HepG2 (cell line): ENCODE results near the gene CRNKL1. TPM values are rescaled to one million over a fixed set of nuclear protein-coding genes. Genes with fewer than 3 reads are reported as not detected.

ENCODE experiments used
- ATM ChIP-seq: fragments of 450-650 bp; IDR thresholded peaks from 2 replicates; pipeline ENCODE4 v1.7.1; 2017; ENCODE audit warnings: mild to moderate bottlenecking, borderline replicate concordance
- BHLHE40 ChIP-seq: IDR thresholded peaks from 2 replicates; pipeline ENCODE4 v1.6.1; 2011; ENCODE audit warnings: low read length, improper control_type of control experiment
- CHD2 ChIP-seq: IDR thresholded peaks from 2 replicates; pipeline ENCODE4 v1.6.1; 2011; ENCODE audit warnings: low read depth, low read length, improper control_type of control experiment
- FIP1L1 ChIP-seq: fragments of 200-400 bp; formaldehyde crosslinking; IDR thresholded peaks from 2 replicates; pipeline ENCODE4 v1.6.1; 2018; ENCODE audit warnings: low read depth, mild to moderate bottlenecking, low read length, moderate library complexity, borderline replicate concordance; ENCODE audit not compliant: insufficient read depth
- GFI1 ChIP-seq: sonication (generic); formaldehyde crosslinking; IDR thresholded peaks from 2 replicates; pipeline ENCODE4 v1.5.0; 2020; ENCODE audit warnings: missing genetic modification reagents, mild to moderate bottlenecking, borderline replicate concordance
- NONO ChIP-seq, 2 experiments: fragments of 450-650 bp in 1 of 2; sonication (generic) in 1 of 2; formaldehyde crosslinking in 1 of 2; IDR thresholded peaks in 1 of 2; conservative IDR thresholded peaks in 1 of 2; 2 replicates each; pipeline versions ENCODE4 v1.6.1 to v1.8.0; 2017 to 2022; ENCODE audit warnings: mild to moderate bottlenecking in 1 of 2, missing genetic modification reagents in 1 of 2, moderate library complexity in 1 of 2
- NPAS2 ChIP-seq: sonication (generic); formaldehyde crosslinking; IDR thresholded peaks from 2 replicates; pipeline ENCODE4 v1.8.0; 2022; ENCODE audit warnings: mild to moderate bottlenecking, missing genetic modification reagents, borderline replicate concordance
- PITX1 ChIP-seq: sonication (generic); formaldehyde crosslinking; IDR thresholded peaks from 2 replicates; pipeline ENCODE4 v1.5.1; 2020; ENCODE audit warnings: mild to moderate bottlenecking, missing genetic modification reagents
- PLSCR1 ChIP-seq: sonication (generic); formaldehyde crosslinking; IDR thresholded peaks from 2 replicates; pipeline ENCODE4 v1.5.0; 2020; ENCODE audit warnings: missing genetic modification reagents, mild to moderate bottlenecking, borderline replicate concordance
- RBAK ChIP-seq: sonication (generic); formaldehyde crosslinking; IDR thresholded peaks from 2 replicates; pipeline ENCODE4 v1.5.1; 2020; ENCODE audit warnings: mild to moderate bottlenecking, missing genetic modification reagents
- RFX5 ChIP-seq: IDR thresholded peaks from 2 replicates; pipeline ENCODE4 v1.6.1; 2011; ENCODE audit warnings: low read depth, low read length, improper control_type of control experiment
- SMAD9 ChIP-seq: sonication (generic); formaldehyde crosslinking; IDR thresholded peaks from 2 replicates; pipeline ENCODE4 v1.5.1; 2020; ENCODE audit warnings: mild to moderate bottlenecking, missing genetic modification reagents
- ZMYM4 ChIP-seq: sonication (generic); formaldehyde crosslinking; IDR thresholded peaks from 2 replicates; pipeline ENCODE4 v1.8.1; 2023; ENCODE audit warnings: mild to moderate bottlenecking, missing genetic modification reagents
- ZNF136 ChIP-seq: sonication (generic); formaldehyde crosslinking; IDR thresholded peaks from 2 replicates; pipeline ENCODE4 v1.8.1; 2022; ENCODE audit warnings: low read depth, mild to moderate bottlenecking, moderate library complexity, missing genetic modification reagents
- ZNF282 ChIP-seq: fragments of 450-650 bp; IDR thresholded peaks from 2 replicates; pipeline ENCODE4 v1.6.1; 2018; ENCODE audit not compliant: partially characterized antibody
- ZNF431 ChIP-seq: sonication (generic); formaldehyde crosslinking; IDR thresholded peaks from 2 replicates; pipeline ENCODE4 v1.9.0; 2022; ENCODE audit warnings: missing genetic modification reagents, low read depth, mild to moderate bottlenecking, borderline replicate concordance
- ZNF605 ChIP-seq: sonication (generic); formaldehyde crosslinking; IDR thresholded peaks from 2 replicates; pipeline ENCODE4 v1.8.0; 2022; ENCODE audit warnings: mild to moderate bottlenecking, missing genetic modification reagents
- ZNF703 ChIP-seq: sonication (generic); formaldehyde crosslinking; IDR thresholded peaks from 2 replicates; pipeline ENCODE4 v1.5.1; 2020; ENCODE audit warnings: missing genetic modification reagents, mild to moderate bottlenecking, moderate library complexity, borderline replicate concordance
- ZNF879 ChIP-seq: sonication (generic); formaldehyde crosslinking; IDR thresholded peaks from 2 replicates; pipeline ENCODE4 v1.8.1; 2023; ENCODE audit warnings: missing genetic modification reagents
- ZSCAN25 ChIP-seq: sonication (generic); formaldehyde crosslinking; IDR thresholded peaks from 2 replicates; pipeline ENCODE4 v1.8.0; 2022; ENCODE audit warnings: mild to moderate bottlenecking, missing genetic modification reagents
- polyA plus RNA-seq, 8 experiments: library from polyadenylated mRNA; depleted of rRNA in 3 of 8; stranded (reverse) in 7 of 8; unstranded in 1 of 8; fragments of >200 nt; fragmentation: Illumina TruSeq in 4 of 8; extraction: Trizol in 4 of 8; gene quantifications; 2 replicates each; pipeline versions ENCODE4 v1.2.1 to v1.2.3, GENCODE V29; 2011 to 2016; ENCODE audit warnings: low read depth in 4 of 8, missing spikeins in 1 of 8, mixed read lengths in 1 of 8; ENCODE audit not compliant: insufficient read depth in 1 of 8
- total RNA-seq, 5 experiments: library from RNA; depleted of rRNA; stranded (reverse); fragments of >200 nt; fragmentation: Illumina TruSeq; extraction: Trizol; gene quantifications; 2 replicates each; pipeline ENCODE4 v1.2.3, GENCODE V29; 2016; ENCODE audit warnings: low read depth in 1 of 5
- TF ChIP-seq, protein P1 (sequence below): sonication (generic); formaldehyde crosslinking; IDR thresholded peaks from 2 replicates; pipeline ENCODE4 v1.8.1; 2023; ENCODE audit warnings: mild to moderate bottlenecking, missing genetic modification reagents
- TF ChIP-seq, protein P2 (sequence below): sonication (generic); formaldehyde crosslinking; IDR thresholded peaks from 2 replicates; pipeline ENCODE4 v1.8.1; 2023; ENCODE audit warnings: mild to moderate bottlenecking, missing genetic modification reagents
- TF ChIP-seq, protein P3 (sequence below): sonication (generic); formaldehyde crosslinking; IDR thresholded peaks from 2 replicates; pipeline ENCODE4 v1.4.0; 2020; ENCODE audit warnings: missing genetic modification reagents

Gene CRNKL1
- total and polyA plus RNA-seq, 2 of the 13 experiments (the other 11 are each of a cell fraction or from before 2014, with no cell fraction given) = 12.3 to 64.5 TPM

GRCh38 chr20:20051767-20052073 lies 546 bp downstream of the CRNKL1 start (continued):
- TF ChIP-seq CHD2 (no peak; the same call in 1 of the 2 replicates), ZMYM4 (CRISPR knock-in tag) (no peak), SMAD9 (CRISPR knock-in tag) (no peak), ZNF136 (no peak), FIP1L1 (no peak), PITX1 (CRISPR knock-in tag) (no peak), ZNF605 (0 out of 2 replicates have a peak, but pooled peaks have one; percentile 7), RFX5 (no peak), BHLHE40 (no peak), PLSCR1 (CRISPR knock-in tag) (no peak), ZNF282 (no peak), RBAK (CRISPR knock-in tag) (no peak), ZNF879 (CRISPR knock-in tag) (no peak), NPAS2 (CRISPR knock-in tag) (0 out of 2 replicates have a peak, but pooled peaks have one; percentile 11), ZNF703 (CRISPR knock-in tag) (no peak), ZNF431 (no peak), NONO (IDR thresholded peaks at IDR 0.05) (no peak), NONO (CRISPR knock-in tag; conservative IDR thresholded peaks at IDR 0.05) (no peak), GFI1 (no peak; the same call in 1 of the 2 replicates), ATM (no peak), ZSCAN25 (CRISPR knock-in tag) (no peak)
- TF ChIP-seq, protein P1, sequence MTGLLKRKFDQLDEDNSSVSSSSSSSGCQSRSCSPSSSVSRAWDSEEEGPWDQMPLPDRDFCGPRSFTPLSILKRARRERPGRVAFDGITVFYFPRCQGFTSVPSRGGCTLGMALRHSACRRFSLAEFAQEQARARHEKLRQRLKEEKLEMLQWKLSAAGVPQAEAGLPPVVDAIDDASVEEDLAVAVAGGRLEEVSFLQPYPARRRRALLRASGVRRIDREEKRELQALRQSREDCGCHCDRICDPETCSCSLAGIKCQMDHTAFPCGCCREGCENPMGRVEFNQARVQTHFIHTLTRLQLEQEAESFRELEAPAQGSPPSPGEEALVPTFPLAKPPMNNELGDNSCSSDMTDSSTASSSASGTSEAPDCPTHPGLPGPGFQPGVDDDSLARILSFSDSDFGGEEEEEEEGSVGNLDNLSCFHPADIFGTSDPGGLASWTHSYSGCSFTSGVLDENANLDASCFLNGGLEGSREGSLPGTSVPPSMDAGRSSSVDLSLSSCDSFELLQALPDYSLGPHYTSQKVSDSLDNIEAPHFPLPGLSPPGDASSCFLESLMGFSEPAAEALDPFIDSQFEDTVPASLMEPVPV (CRISPR knock-in tag) = peak; percentile 52; the same call in 1 of the 2 replicates
- TF ChIP-seq, protein P2, sequence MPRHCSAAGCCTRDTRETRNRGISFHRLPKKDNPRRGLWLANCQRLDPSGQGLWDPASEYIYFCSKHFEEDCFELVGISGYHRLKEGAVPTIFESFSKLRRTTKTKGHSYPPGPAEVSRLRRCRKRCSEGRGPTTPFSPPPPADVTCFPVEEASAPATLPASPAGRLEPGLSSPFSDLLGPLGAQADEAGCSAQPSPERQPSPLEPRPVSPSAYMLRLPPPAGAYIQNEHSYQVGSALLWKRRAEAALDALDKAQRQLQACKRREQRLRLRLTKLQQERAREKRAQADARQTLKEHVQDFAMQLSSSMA (CRISPR knock-in tag) = 0 out of 2 replicates have a peak, but pooled peaks have one; percentile 5
- TF ChIP-seq, protein P3, sequence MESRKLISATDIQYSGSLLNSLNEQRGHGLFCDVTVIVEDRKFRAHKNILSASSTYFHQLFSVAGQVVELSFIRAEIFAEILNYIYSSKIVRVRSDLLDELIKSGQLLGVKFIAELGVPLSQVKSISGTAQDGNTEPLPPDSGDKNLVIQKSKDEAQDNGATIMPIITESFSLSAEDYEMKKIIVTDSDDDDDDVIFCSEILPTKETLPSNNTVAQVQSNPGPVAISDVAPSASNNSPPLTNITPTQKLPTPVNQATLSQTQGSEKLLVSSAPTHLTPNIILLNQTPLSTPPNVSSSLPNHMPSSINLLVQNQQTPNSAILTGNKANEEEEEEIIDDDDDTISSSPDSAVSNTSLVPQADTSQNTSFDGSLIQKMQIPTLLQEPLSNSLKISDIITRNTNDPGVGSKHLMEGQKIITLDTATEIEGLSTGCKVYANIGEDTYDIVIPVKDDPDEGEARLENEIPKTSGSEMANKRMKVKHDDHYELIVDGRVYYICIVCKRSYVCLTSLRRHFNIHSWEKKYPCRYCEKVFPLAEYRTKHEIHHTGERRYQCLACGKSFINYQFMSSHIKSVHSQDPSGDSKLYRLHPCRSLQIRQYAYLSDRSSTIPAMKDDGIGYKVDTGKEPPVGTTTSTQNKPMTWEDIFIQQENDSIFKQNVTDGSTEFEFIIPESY (CRISPR knock-in tag) = no peak
